GM19035 (cell line): Measurements from ENCODE around the gene SLC41A3.

Experiments used
- ATAC-seq: cut with Tn5 transposase; IDR thresholded peaks from one replicate; pipeline ENCODE4 v1.9.1; 2021; ENCODE audit not compliant: unreplicated experiment

SLC41A3 gene

DNA sequence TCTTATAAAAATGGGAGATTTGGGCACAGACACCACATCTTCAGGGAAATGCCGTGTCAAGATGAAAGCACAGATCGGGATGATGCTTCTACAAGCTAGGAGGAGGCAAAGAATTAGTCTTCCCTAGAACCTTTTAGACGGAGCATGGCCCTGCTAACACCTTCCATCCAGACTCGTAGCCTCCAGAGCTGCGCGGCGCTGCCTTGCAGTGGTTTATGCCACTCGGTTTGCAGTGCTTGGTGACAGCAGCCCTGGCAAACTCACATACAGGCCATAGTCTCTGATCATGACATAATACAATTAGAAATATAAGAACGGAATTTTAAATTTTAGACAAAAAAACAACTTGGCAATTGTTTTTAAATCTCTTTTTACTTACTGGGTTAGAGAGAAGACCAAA is 37.1 kb upstream of the SLC41A3 start:
- ATAC-seq, result no peak

DNA sequence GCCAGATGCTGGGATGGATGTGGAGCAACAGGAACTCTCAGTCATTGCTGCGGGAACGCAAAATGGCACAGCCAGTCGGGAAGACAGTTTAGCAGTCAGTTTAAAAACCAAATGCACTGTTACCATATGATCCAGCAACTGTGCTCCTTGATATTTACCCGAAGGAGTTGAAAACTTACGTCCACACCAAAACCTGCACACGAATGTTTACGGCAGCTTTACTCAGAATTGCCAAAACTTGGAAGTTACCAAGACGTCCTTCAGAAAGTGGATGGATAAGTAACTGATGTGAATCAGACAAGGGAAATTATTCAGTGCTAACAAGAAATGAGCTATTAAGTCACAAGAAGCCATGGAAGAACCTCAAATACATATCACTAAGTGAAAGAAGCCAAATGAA is 36.1 kb upstream of the SLC41A3 start:
- no peak for ATAC-seq

- ATAC-seq, result no peak
Observed at GRCh38 chr3:126119008-126119675, 35.2 kb upstream of the SLC41A3 start.

- ATAC-seq, result no peak
Observed at GRCh38 chr3:126118591-126118990, 34.7 kb upstream of the SLC41A3 start.

DNA sequence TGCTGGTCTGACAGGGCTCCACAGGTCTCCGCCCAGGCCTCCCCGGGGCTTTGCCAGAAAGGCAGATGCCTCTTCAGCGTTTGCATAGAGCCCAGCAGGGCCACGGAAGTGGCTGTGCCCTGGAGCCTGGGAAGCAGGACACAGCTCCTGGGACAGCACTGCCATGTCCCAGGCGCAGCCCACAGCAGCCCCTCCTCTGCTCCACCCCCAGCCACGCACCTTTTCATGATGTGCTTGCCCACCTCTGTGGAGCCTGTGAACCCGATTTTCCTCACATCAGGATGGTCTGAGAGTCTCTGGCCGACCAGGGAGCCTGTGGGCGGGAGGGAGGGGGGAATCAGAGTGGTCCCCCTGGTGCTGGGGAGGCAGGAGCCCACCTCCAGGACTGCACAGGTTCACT is 33.9 kb upstream of the SLC41A3 start:
- ATAC-seq, result no peak

GRCh38 chr3:126117212-126117611 is 33.3 kb upstream of the SLC41A3 start:
- no peak for ATAC-seq

GRCh38 chr3:126116526-126116925 is 32.6 kb upstream of the SLC41A3 start:
- ATAC-seq, result no peak

DNA sequence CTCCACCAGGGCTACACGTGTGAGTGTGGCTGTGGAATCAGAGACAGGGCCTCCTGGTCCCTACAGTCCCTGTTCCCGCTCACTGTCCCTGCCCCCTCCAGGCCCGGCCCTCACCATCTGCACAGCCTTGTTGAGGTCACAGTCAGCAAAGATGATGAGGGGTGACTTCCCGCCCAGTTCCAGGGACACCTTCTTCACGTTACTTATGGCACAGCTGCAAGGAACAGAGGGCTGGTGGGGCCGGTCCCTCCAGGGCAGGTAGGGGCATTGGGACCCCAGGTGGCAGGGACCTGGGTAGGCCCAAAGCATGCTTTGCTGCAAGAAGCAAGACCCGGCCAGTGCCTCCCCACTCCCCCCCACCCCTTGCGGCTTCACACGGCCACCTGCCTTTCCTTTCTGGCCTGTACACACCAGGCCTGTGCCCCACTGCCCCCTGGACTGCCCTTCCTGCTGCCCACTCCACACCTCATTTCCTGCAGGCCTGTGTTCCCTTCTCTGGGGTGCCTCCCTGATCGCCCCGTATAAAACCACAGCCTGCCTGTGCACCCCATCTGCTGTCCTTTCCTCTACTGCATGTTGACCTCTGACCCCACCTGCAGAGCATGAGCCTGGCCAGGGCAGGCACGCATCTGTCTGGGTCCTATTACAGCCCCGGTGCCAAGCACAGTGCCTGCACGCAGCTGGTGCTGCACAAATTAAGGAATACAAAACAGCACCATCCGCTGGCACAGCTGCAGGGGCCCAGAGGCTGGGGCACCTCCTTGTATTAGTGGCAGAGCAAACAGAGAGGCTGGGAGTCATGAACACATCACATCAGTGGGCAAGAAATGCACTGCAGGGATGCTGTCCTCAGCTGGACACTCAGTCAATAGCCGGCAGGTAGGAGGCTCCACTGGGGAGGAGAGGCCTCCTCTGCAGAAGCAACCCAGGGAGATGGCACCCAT is 30.8 kb upstream of the SLC41A3 start:
- ATAC-seq, result no peak

DNA sequence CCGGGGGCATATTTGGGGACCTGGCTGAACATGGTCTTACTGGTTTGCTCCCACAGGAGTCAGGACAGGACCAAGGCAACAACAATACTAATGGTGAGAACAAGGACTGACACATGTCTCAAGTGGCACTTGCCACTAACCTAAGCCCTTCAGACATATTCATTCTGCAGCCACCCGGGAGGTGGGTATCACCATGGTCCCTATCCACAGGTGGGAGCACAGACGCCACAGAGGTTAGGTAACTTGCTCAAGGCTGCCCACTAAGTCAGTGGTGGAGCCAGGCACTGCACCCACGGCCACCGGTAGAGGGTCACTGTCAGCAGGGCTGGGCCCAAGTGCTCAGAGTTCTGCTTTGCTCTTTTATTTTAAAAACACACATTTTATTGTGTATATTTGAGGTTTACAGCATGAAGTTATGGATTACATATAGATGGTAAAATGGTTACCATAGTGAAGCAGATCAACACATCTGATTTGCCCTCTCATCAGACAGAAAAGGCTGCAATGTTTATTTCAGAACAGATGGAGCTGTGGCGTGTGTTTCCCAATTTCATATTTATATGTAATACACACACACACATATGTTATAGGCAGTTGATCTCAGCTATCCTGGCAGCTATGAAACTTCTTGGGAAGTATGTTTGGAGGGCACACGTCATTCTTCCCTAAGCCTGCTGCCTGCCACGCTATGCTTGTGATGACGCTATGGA is 30.0 kb upstream of the SLC41A3 start:
- no peak for ATAC-seq

GRCh38 chr3:126113238-126113555 is 29.3 kb upstream of the SLC41A3 start:
- no peak for ATAC-seq

DNA sequence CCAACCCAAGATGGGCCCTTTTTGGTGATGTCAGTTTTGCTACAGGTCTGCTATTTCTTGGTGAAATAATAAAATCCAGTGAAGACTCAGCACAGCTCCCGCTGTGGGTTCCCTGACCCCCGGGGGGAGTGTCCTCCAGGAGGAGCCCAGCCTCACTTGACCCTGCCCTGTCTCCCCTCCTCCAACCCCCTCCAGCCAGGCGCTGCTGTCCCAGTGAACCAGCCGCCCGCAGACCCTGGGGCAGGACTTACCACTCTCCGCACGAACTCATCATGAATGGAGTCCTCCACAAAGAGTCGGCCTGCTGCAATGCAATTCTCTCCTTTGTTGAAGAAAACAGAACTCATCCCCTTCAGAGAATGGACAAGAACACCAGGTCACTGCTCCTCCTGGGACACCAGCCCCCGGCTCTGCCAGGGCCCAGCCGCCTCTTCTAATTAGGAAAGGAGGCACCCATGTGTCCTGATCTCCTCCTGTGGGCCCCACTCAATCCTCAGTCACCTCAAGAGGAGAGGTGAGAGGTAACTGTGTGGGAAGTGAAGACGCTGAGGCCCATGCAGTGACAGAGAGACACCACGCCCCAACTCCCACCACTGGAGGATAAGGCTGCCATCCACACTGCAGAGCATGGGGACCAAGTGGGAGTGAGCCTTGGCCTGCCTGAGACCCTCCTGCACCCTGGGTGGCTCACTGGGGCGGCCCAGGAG is 28.8 kb upstream of the SLC41A3 start:
- no peak for ATAC-seq

- ATAC-seq, result no peak
Observed at GRCh38 chr3:126111566-126112475, 27.9 kb upstream of the SLC41A3 start.

DNA sequence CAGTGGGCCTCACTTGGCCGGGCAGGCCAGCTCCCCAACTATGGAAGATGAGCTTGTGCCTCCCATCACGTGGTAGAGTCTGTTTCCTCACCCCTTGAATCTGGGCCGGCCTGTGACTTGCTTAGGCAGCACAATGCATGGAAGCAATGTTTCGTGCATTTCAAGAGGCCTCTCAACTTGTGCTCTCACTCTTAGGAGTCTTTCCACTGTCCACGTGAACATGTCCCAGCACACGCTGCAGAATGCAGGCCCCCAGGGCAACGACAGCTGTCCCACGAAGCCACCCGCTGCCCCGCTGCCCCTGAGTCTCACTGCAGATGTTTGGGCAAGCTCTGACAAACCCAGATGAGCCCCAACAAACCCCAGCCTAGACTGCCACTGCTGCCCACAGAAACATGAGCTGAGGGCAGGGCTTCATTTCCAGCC is 27.2 kb upstream of the SLC41A3 start:
- no peak for ATAC-seq

GRCh38 chr3:126110431-126111125 is 26.7 kb upstream of the SLC41A3 start:
- no peak for ATAC-seq

GRCh38 chr3:126109880-126110235 is 25.9 kb upstream of the SLC41A3 start:
- no peak for ATAC-seq

DNA sequence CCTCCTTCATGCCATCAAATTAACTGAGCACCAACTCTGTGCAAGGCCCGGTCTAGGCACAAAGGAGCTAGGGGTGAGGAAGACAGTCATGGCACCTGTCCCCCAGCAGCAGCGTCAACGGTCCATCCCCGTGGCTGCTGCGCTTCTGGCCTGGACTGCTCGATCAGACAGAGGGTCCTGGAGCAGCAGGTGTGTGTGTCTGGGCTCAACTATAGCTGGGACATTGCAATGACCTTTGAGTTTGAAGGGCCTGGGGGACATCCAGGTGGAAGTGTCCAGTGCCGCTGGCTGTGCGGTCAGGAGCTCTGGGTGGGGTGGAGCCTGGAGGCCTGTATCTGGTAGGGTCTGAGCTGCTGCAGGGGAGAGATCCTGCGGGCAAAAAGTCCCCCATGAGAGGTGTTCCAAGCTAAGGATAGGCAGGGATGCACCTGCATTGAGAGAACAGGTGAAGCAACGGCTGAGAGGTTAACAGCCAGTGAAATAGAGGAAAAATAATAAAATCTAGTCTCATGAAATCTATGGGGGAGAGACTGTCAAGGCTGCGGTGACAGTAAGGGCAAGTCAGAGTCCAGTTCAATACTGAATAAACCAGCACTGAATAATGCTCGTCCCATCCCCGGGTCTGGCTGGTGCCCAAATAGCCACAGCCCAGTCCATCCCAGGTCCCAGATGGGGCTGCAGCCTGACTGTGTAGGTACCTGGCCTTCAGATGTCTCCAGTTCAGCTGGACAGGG is 25.4 kb upstream of the SLC41A3 start:
- ATAC-seq, result no peak

GRCh38 chr3:126108676-126109050 is 24.7 kb upstream of the SLC41A3 start:
- no peak for ATAC-seq

GRCh38 chr3:126107957-126108675 is 24.2 kb upstream of the SLC41A3 start:
- ATAC-seq, result no peak
